Measurements from ENCODE around the gene SLC6A19. TPM values are rescaled to one million over a fixed set of nuclear protein-coding genes. Genes with fewer than 3 reads are reported as not detected.

The SLC6A19 gene
- total and polyA plus RNA-seq, 4 donors, result 0.17 to 4.9 (median 0.91) TPM

- Histone ChIP-seq H3K9me3 (ENCODE audit: control insufficient read depth in 4 of 4, low read length in 3 of 4) (no peaks in the 10 kb centered on the region), H3K4me3 (ENCODE audit: low read depth in 1 of 3, low read length in 3 of 3) (no peak overlapping the region), H3K9ac (ENCODE audit: low read depth in 1 of 2, low read length in 2 of 2) (no peak overlapping the region), H3K27ac (ENCODE audit: low read depth in 1 of 2, low read length in 2 of 2) (no peak overlapping the region), H3K4me1 (ENCODE audit: control insufficient read depth in 4 of 4, insufficient read depth in 4 of 4, low read length in 3 of 4) (peaks cover 4 to 11% (median 7%) of the 10 kb centered on the region in 4 donors), H3K27me3 (ENCODE audit: control insufficient read depth in 4 of 4, insufficient read depth in 4 of 4, low read length in 3 of 4) (no peaks in the 10 kb centered on the region), H3K36me3 (ENCODE audit: control insufficient read depth in 4 of 4, insufficient read depth in 3 of 4, low read depth in 1 of 4, low read length in 3 of 4) (no peaks in the 10 kb centered on the region)
- TF ChIP-seq TAF1 (conservative IDR thresholded peaks at IDR 0.05), result no peak
- TF ChIP-seq SP1 (IDR thresholded peaks at IDR 0.05), result peak; percentile 36
- no peak for TF ChIP-seq FOXA1 (IDR thresholded peaks at IDR 0.05)
- 93% methylated on average over 42 of the region's 42 CpGs for WGBS
- DNase-seq (ENCODE audit: low spot score), result no peak
These were observed 24.7 kb upstream of the SLC6A19 start for GRCh38 chr5:1176473-1177391.

GRCh38 chr5:1177826-1178528 is 23.4 kb upstream of the SLC6A19 start:
- Histone ChIP-seq H3K36me3 (ENCODE audit: control insufficient read depth in 4 of 4, insufficient read depth in 3 of 4, low read depth in 1 of 4, low read length in 3 of 4) (no peaks in the 10 kb centered on the region), H3K4me1 (ENCODE audit: control insufficient read depth in 4 of 4, insufficient read depth in 4 of 4, low read length in 3 of 4) (peaks cover 12 to 21% (median 16%) of the 10 kb centered on the region in 4 donors), H3K27ac (ENCODE audit: low read depth in 1 of 2, low read length in 2 of 2) (no peak overlapping the region), H3K27me3 (ENCODE audit: control insufficient read depth in 4 of 4, insufficient read depth in 4 of 4, low read length in 3 of 4) (no peaks in the 10 kb centered on the region), H3K9me3 (ENCODE audit: control insufficient read depth in 4 of 4, low read length in 3 of 4) (no peaks in the 10 kb centered on the region), H3K4me3 (ENCODE audit: low read depth in 1 of 3, low read length in 3 of 3) (no peak overlapping the region), H3K9ac (ENCODE audit: low read depth in 1 of 2, low read length in 2 of 2) (no peak overlapping the region)
- TF ChIP-seq TAF1 (conservative IDR thresholded peaks at IDR 0.05) (no peak), YY1 (IDR thresholded peaks at IDR 0.05) (no peak)
- WGBS, result 85% methylated on average over 30 of the region's 30 CpGs
- DNase-seq (ENCODE audit: low spot score), result no peak

DNA sequence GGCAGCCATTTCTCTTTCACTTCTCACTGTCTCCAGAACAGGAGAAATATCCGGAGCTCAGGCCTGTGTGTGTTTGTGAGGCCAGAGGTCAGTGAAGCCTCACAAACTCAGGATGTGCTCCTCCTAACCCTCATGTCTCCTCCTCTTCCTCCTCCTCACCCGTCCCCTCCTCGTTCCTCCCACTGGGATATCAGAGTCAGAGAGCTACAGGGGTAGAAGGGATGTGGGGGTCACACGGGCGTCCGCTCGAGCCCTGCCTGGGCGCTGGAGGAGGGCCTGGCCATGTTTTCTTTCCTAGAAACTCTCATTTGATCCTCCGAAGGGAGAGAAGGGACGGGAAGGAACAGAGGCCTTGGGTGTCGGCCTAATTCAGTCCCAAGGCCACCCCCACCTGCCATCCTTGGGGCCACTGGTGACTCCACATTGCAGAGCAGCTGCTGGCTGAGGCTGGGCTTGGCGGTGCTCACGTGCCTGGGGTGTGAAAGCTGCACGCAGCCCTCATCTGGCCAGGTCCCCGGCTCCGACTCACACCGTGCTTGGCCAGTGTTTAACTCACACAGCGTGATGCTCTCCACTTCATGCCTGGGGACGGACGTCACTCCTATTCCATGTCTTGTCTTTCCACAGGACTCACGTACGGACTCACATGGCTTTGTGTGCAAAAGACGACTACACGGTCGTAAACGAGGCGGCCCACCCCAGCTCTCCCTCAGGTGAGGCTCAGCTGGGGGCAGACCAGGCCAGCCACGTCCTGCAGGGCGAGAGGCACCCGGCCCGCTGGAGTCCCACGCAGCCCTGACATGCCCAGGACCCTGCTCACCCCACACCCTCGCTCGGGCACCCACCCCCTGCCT is 22.6 kb upstream of the SLC6A19 start:
- Histone ChIP-seq H3K4me3 (ENCODE audit: low read depth in 1 of 3, low read length in 3 of 3) (no peak overlapping the region), H3K9ac (ENCODE audit: low read depth in 1 of 2, low read length in 2 of 2) (no peak overlapping the region), H3K27me3 (ENCODE audit: control insufficient read depth in 4 of 4, insufficient read depth in 4 of 4, low read length in 3 of 4) (no peaks in the 10 kb centered on the region), H3K9me3 (ENCODE audit: control insufficient read depth in 4 of 4, low read length in 3 of 4) (no peaks in the 10 kb centered on the region), H3K4me1 (ENCODE audit: control insufficient read depth in 4 of 4, insufficient read depth in 4 of 4, low read length in 3 of 4) (peaks cover 19 to 29% (median 23%) of the 10 kb centered on the region in 4 donors), H3K27ac (ENCODE audit: low read depth in 1 of 2, low read length in 2 of 2) (no peak overlapping the region), H3K36me3 (ENCODE audit: control insufficient read depth in 4 of 4, insufficient read depth in 3 of 4, low read depth in 1 of 4, low read length in 3 of 4) (no peaks in the 10 kb centered on the region)
- 78% methylated on average over 34 of the region's 34 CpGs for WGBS
- TF ChIP-seq SP1 (IDR thresholded peaks at IDR 0.05) (no peak), GABPA (IDR thresholded peaks at IDR 0.05 in 1 of 2, conservative IDR thresholded peaks at IDR 0.05 in 1 of 2) (no peak), FOXA2 (IDR thresholded peaks at IDR 0.05) (no peak), RXRA (IDR thresholded peaks at IDR 0.05) (peak in 1 of 2 donors; percentile 24), YY1 (IDR thresholded peaks at IDR 0.05) (peak; percentile 42), NR2F2 (IDR thresholded peaks at IDR 0.05) (peak; percentile 96)
- no peak for DNase-seq (ENCODE audit: low spot score)

DNA sequence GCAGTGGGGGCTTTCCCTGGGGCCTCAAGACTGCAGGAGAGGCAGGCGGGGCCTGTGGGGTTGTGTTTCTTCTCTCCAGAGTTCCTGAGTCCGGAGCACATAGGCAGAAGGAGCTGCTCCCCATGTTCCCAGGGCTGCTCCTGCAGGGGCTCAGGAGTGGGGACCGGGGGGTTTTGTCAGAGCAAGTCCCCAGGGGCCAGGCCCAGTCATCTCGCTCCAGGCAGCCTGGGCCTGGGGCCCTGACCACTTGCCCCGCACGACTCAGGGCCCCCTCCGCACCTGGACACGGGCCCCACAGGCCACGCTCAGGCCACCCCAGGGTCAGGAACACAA is 22.0 kb upstream of the SLC6A19 start:
- DNase-seq (ENCODE audit: low spot score), result no peak
- Histone ChIP-seq H3K9me3 (ENCODE audit: control insufficient read depth in 4 of 4, low read length in 3 of 4) (no peaks in the 10 kb centered on the region), H3K27me3 (ENCODE audit: control insufficient read depth in 4 of 4, insufficient read depth in 4 of 4, low read length in 3 of 4) (no peaks in the 10 kb centered on the region), H3K9ac (ENCODE audit: low read depth in 1 of 2, low read length in 2 of 2) (no peak overlapping the region), H3K4me1 (ENCODE audit: control insufficient read depth in 4 of 4, insufficient read depth in 4 of 4, low read length in 3 of 4) (peaks cover 24 to 34% (median 29%) of the 10 kb centered on the region in 4 donors), H3K27ac (ENCODE audit: low read depth in 1 of 2, low read length in 2 of 2) (no peak overlapping the region), H3K4me3 (ENCODE audit: low read depth in 1 of 3, low read length in 3 of 3) (no peak overlapping the region), H3K36me3 (ENCODE audit: control insufficient read depth in 4 of 4, insufficient read depth in 3 of 4, low read depth in 1 of 4, low read length in 3 of 4) (no peaks in the 10 kb centered on the region)
- 98% methylated on average over 9 of the region's 9 CpGs for WGBS
- no peak for TF ChIP-seq FOXA1 (IDR thresholded peaks at IDR 0.05)
- no peak for TF ChIP-seq YY1 (IDR thresholded peaks at IDR 0.05)
- TF ChIP-seq MAX (IDR thresholded peaks at IDR 0.05), result no peak
- TF ChIP-seq, protein P1, sequence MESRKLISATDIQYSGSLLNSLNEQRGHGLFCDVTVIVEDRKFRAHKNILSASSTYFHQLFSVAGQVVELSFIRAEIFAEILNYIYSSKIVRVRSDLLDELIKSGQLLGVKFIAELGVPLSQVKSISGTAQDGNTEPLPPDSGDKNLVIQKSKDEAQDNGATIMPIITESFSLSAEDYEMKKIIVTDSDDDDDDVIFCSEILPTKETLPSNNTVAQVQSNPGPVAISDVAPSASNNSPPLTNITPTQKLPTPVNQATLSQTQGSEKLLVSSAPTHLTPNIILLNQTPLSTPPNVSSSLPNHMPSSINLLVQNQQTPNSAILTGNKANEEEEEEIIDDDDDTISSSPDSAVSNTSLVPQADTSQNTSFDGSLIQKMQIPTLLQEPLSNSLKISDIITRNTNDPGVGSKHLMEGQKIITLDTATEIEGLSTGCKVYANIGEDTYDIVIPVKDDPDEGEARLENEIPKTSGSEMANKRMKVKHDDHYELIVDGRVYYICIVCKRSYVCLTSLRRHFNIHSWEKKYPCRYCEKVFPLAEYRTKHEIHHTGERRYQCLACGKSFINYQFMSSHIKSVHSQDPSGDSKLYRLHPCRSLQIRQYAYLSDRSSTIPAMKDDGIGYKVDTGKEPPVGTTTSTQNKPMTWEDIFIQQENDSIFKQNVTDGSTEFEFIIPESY (IDR thresholded peaks at IDR 0.05), result no peak
- TF ChIP-seq, protein P2, sequence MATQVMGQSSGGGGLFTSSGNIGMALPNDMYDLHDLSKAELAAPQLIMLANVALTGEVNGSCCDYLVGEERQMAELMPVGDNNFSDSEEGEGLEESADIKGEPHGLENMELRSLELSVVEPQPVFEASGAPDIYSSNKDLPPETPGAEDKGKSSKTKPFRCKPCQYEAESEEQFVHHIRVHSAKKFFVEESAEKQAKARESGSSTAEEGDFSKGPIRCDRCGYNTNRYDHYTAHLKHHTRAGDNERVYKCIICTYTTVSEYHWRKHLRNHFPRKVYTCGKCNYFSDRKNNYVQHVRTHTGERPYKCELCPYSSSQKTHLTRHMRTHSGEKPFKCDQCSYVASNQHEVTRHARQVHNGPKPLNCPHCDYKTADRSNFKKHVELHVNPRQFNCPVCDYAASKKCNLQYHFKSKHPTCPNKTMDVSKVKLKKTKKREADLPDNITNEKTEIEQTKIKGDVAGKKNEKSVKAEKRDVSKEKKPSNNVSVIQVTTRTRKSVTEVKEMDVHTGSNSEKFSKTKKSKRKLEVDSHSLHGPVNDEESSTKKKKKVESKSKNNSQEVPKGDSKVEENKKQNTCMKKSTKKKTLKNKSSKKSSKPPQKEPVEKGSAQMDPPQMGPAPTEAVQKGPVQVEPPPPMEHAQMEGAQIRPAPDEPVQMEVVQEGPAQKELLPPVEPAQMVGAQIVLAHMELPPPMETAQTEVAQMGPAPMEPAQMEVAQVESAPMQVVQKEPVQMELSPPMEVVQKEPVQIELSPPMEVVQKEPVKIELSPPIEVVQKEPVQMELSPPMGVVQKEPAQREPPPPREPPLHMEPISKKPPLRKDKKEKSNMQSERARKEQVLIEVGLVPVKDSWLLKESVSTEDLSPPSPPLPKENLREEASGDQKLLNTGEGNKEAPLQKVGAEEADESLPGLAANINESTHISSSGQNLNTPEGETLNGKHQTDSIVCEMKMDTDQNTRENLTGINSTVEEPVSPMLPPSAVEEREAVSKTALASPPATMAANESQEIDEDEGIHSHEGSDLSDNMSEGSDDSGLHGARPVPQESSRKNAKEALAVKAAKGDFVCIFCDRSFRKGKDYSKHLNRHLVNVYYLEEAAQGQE (IDR thresholded peaks at IDR 0.05), result no peak
- no peak for TF ChIP-seq TAF1 (conservative IDR thresholded peaks at IDR 0.05)
- TF ChIP-seq HNF4A (conservative IDR thresholded peaks at IDR 0.05), result no peak
